Thyroid gland (tissue), 4 donors: Measurements from ENCODE around the gene NAT8. TPM values are rescaled to one million over a fixed set of nuclear protein-coding genes. Genes with fewer than 3 reads are reported as not detected.
"Not testable (repeated sequence)": the region's sequence is repeated elsewhere in the genome, so short reads cannot be mapped to it uniquely, and the experiment has no call there.

ENCODE experiments used
- DNase-seq, 2 donors: peaks; one replicate each; pipeline ENCODE4 v3.0.0-alpha.2; 2019
- H3K27ac ChIP-seq, 3 donors: fragments of 200-600 bp; sonication (generic); 1 replicate in 2 of 3; 2 replicates in 1 of 3; pipeline ENCODE4 v1.5.1; 2016 to 2019; ENCODE audit warnings: mild to moderate bottlenecking in 1 of 3, moderate library complexity in 1 of 3
- H3K27me3 ChIP-seq: fragments of 200-600 bp; sonication (generic); one replicate; pipeline ENCODE4 v1.5.1; 2019
- H3K36me3 ChIP-seq, 2 donors: fragments of 200-600 bp; sonication (generic); one replicate each; pipeline ENCODE4 v1.5.1; 2016 to 2019
- H3K4me1 ChIP-seq, 2 donors: fragments of 200-600 bp; sonication (generic); one replicate each; pipeline ENCODE4 v1.5.1; 2017 to 2019
- H3K4me3 ChIP-seq, 3 donors: fragments of 200-600 bp; sonication (generic); replicated peaks in 1 of 3; 1 replicate in 2 of 3; 2 replicates in 1 of 3; pipeline ENCODE4 v1.5.1; 2016; ENCODE audit warnings: mild to moderate bottlenecking in 1 of 3
- H3K9me3 ChIP-seq: fragments of 200-600 bp; sonication (generic); one replicate; pipeline ENCODE4 v1.5.1; 2017
- CTCF ChIP-seq, 6 experiments: fragments of 200-600 bp in 3 of 6; fragments of 450-650 bp in 3 of 6; sonication (generic) in 3 of 6; IDR thresholded peaks; one replicate each; pipeline ENCODE4 v1.5.1; 2016 to 2019; ENCODE audit warnings: antibody characterized with exemption in 6 of 6, mild to moderate bottlenecking in 2 of 6, inconsistent platforms in 1 of 6, moderate library complexity in 1 of 6
- POLR2A ChIP-seq, 2 donors: fragments of 450-650 bp; IDR thresholded peaks; one replicate each; pipeline ENCODE4 v1.6.1; 2017; ENCODE audit warnings: antibody characterized with exemption in 2 of 2, mild to moderate bottlenecking in 2 of 2, moderate library complexity in 1 of 2
- WGBS, 2 donors: methylation state at CpG; one replicate each; pipeline ENCODE4 v1.1.5; 2017; 5-methylcytosine and 5-hydroxymethylcytosine counted together
- intact Hi-C: fragments of 100-400 bp; cut with DNase I; formaldehyde crosslinking; loops from one replicate; pipeline ENCODE4 v1.15.1; 2023
- total RNA-seq, 4 donors: library from RNA; depleted of rRNA; stranded (reverse); fragments of >200 nt; gene quantifications; one replicate each; pipeline ENCODE4 v1.2.3, GENCODE V29; 2016

NAT8 gene, protein sequence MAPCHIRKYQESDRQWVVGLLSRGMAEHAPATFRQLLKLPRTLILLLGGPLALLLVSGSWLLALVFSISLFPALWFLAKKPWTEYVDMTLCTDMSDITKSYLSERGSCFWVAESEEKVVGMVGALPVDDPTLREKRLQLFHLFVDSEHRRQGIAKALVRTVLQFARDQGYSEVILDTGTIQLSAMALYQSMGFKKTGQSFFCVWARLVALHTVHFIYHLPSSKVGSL
- total RNA-seq: not detected

GRCh38 chr2:73642338-73643018, at the start of gene NAT8:
Gene NAT8 (minus strand): TSS chr2:73642422. CDS start chr2:73641628, 794 bp downstream.
- no peak for DNase-seq
- no peak within 1 kb of the TSS for H3K4me3 ChIP-seq
- H3K9me3 ChIP-seq: no peaks in the 10 kb centered on the region
- intact Hi-C loops: no loop called here
- TF ChIP-seq CTCF (IDR thresholded peaks at IDR 0.05) (no peak), POLR2A (IDR thresholded peaks at IDR 0.05) (no peak)
- H3K36me3 ChIP-seq: no peaks in the 10 kb centered on the region
- H3K4me1 ChIP-seq: no peaks in the 10 kb centered on the region
- no peaks in the 10 kb centered on the region for H3K27me3 ChIP-seq
- no peak within 1 kb of the TSS for H3K27ac ChIP-seq
- 70 to 80% methylated on average over 11 to 13 of the region's 13 CpGs for WGBS, 2 donors

- H3K9me3 ChIP-seq, intact Hi-C loops, H3K27ac ChIP-seq, H3K4me1 ChIP-seq, H3K36me3 ChIP-seq, H3K27me3 ChIP-seq, H3K4me3 ChIP-seq: not testable (repeated sequence)
- DNase-seq: peak; percentile 3 to 5
- peak in 2 of 6 experiments; percentile 21 to 51 for TF ChIP-seq CTCF (IDR thresholded peaks at IDR 0.05)
- 59 to 66% methylated on average over 4 of the region's 4 CpGs for WGBS, 2 donors
Observed at GRCh38 chr2:73690372-73691088, 48.3 kb upstream of the NAT8 start.

DNA sequence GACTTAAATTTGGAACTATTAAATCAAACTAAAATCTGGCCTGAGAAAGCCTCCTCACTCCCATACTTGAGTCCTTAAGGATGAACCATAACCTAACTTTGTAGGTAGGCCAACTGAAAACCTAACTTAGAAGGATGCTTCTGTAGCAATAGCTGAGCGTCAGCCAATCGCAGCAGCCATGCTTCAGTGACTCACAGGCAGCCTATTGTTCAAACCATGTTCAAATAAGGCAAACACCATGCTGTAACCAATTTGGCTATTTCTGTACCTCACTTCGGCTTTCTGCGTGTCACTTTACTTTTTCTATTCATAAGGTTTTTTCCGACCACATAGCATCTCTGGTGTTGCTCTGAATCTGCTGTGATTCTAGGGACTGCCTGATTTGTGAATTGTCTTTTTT, 46.3 kb upstream of the NAT8 start:
- WGBS, 2 donors: 84 to 94% methylated on average over 5 of the region's 5 CpGs
- DNase-seq, H3K9me3 ChIP-seq, H3K27ac ChIP-seq, intact Hi-C loops, H3K27me3 ChIP-seq, H3K4me1 ChIP-seq, H3K36me3 ChIP-seq, H3K4me3 ChIP-seq: not testable (repeated sequence)

- Histone ChIP-seq H3K4me3 (no peak overlapping the region), H3K4me1 (no peaks in the 10 kb centered on the region), H3K27ac (no peak overlapping the region), H3K27me3 (no peaks in the 10 kb centered on the region), H3K9me3 (no peaks in the 10 kb centered on the region), H3K36me3 (no peaks in the 10 kb centered on the region)
- WGBS, 2 donors: 85 to 90% methylated on average over 4 of the region's 4 CpGs
- no peak for DNase-seq
- intact Hi-C loops: no loop called here
- TF ChIP-seq POLR2A (IDR thresholded peaks at IDR 0.05): no peak
- no peak for TF ChIP-seq CTCF (IDR thresholded peaks at IDR 0.05)
Observed at GRCh38 chr2:73685764-73686438, 43.7 kb upstream of the NAT8 start.

- H3K36me3 ChIP-seq, H3K27me3 ChIP-seq, H3K9me3 ChIP-seq, DNase-seq, H3K27ac ChIP-seq, intact Hi-C loops, H3K4me3 ChIP-seq, H3K4me1 ChIP-seq: not testable (repeated sequence)
- 58 to 60% methylated on average over 9 of the region's 9 CpGs for WGBS, 2 donors
Observed at GRCh38 chr2:73684905-73685304, 42.7 kb upstream of the NAT8 start.

GRCh38 chr2:73684325-73684724, 42.1 kb upstream of the NAT8 start:
- H3K27ac ChIP-seq, DNase-seq, H3K9me3 ChIP-seq, H3K4me3 ChIP-seq, H3K36me3 ChIP-seq, H3K27me3 ChIP-seq, H3K4me1 ChIP-seq, intact Hi-C loops: not testable (repeated sequence)
- 100% methylated on average over 1 of the region's 1 CpG; no CpG with 5 or more reads in 1 of the 2 donors for WGBS, 2 donors
